ENCODE data around the gene CD226. TPM values are rescaled to one million over a fixed set of nuclear protein-coding genes. Genes with fewer than 3 reads are reported as not detected.
"Not testable (repeated sequence)": the region's sequence is repeated elsewhere in the genome, so short reads cannot be mapped to it uniquely, and the experiment has no call there.

Gene CD226
- total RNA-seq, 1 donor from 2014 or later, result 5.8 TPM

DNA sequence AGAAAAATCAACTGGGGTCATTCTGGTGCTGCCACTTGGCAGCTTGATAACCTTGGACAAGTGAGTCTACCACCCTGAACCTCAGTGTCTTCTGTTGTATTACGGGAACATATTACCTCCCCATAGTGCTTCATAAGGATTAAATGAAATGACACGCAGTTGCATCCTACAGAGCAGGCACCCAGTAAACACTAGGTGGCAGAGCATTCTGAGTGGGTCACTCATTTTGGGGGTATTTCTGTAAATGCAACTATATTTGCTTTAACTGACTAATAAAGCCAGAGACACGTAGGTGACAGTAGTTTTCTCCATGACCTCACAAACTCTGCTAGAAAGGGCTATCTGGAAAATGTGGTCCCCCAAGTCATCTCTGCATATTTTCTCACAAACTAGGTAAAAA lies 4.7 kb downstream of the CD226 start:
- Histone ChIP-seq H3K36me3 (no peaks in the 10 kb centered on the region), H3K4me3 (no peak overlapping the region), H3K27ac (no peak overlapping the region), H3K4me1 (no peaks in the 10 kb centered on the region), H3K27me3 (no peaks in the 10 kb centered on the region), H3K9me3 (no peaks in the 10 kb centered on the region)
- intact Hi-C loops (cut with DNase I), result no loop called here
- DNase-seq (no peak), ATAC-seq (no peak)
- TF ChIP-seq, protein P1, sequence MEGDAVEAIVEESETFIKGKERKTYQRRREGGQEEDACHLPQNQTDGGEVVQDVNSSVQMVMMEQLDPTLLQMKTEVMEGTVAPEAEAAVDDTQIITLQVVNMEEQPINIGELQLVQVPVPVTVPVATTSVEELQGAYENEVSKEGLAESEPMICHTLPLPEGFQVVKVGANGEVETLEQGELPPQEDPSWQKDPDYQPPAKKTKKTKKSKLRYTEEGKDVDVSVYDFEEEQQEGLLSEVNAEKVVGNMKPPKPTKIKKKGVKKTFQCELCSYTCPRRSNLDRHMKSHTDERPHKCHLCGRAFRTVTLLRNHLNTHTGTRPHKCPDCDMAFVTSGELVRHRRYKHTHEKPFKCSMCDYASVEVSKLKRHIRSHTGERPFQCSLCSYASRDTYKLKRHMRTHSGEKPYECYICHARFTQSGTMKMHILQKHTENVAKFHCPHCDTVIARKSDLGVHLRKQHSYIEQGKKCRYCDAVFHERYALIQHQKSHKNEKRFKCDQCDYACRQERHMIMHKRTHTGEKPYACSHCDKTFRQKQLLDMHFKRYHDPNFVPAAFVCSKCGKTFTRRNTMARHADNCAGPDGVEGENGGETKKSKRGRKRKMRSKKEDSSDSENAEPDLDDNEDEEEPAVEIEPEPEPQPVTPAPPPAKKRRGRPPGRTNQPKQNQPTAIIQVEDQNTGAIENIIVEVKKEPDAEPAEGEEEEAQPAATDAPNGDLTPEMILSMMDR (IDR thresholded peaks at IDR 0.05), result no peak

GRCh38 chr18:69941183-69941582 lies 6.5 kb downstream of the CD226 start:
- intact Hi-C loops (cut with DNase I), result no loop called here
- no peak overlapping the region for H3K4me3 ChIP-seq
- ATAC-seq, result no peak
- no peaks in the 10 kb centered on the region for H3K36me3 ChIP-seq
- H3K27me3 ChIP-seq, result no peaks in the 10 kb centered on the region
- no peak for DNase-seq
- TF ChIP-seq, protein P1 (IDR thresholded peaks at IDR 0.05), result no peak
- no peaks in the 10 kb centered on the region for H3K9me3 ChIP-seq
- H3K27ac ChIP-seq, result no peak overlapping the region
- no peaks in the 10 kb centered on the region for H3K4me1 ChIP-seq

GRCh38 chr18:69939812-69940211 lies 7.9 kb downstream of the CD226 start:
- H3K27ac ChIP-seq; H3K4me1 ChIP-seq; H3K36me3 ChIP-seq; ATAC-seq; H3K9me3 ChIP-seq; DNase-seq; intact Hi-C loops (cut with DNase I); H3K27me3 ChIP-seq; H3K4me3 ChIP-seq: not testable (repeated sequence)

DNA sequence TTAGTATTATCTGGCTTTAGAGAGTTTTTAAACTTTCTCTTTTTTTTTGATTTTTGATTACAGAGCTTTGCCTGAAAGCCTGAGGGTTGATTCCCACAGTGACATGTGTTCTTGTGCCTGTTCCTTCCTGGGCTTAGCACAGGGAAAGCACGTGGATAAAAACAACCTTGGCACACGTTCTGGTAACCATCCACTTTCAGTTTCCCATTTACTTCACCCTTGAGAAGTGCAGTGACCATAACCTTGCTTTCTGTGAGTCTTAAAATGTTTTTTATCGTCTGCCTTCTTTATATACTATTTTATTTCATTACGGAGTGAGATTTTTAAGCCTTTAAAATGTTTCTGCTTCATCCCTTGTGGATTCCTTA lies 11.5 kb downstream of the CD226 start:
- ATAC-seq, result no peak
- intact Hi-C loops (cut with DNase I), result no loop called here

GRCh38 chr18:69935319-69936190 lies 12.1 kb downstream of the CD226 start:
- Histone ChIP-seq H3K4me3 (peak overlapping the region; percentile 5), H3K9me3 (no peaks in the 10 kb centered on the region), H3K27ac (no peak overlapping the region), H3K4me1 (no peaks in the 10 kb centered on the region), H3K36me3 (no peaks in the 10 kb centered on the region), H3K27me3 (no peaks in the 10 kb centered on the region)
- ATAC-seq (peak; percentile 83), DNase-seq (no peak)
- intact Hi-C loops (cut with DNase I), result no loop called here
- TF ChIP-seq, protein P1 (IDR thresholded peaks at IDR 0.05), result no peak

More for the DNA sequence above, 11.5 kb downstream of the CD226 start:
- TF ChIP-seq, protein P1 (IDR thresholded peaks at IDR 0.05), result no peak
- Histone ChIP-seq H3K4me1 (no peaks in the 10 kb centered on the region), H3K27ac (no peak overlapping the region), H3K4me3 (no peak overlapping the region), H3K27me3 (no peaks in the 10 kb centered on the region), H3K9me3 (no peaks in the 10 kb centered on the region), H3K36me3 (no peaks in the 10 kb centered on the region)
- no peak for DNase-seq

DNA sequence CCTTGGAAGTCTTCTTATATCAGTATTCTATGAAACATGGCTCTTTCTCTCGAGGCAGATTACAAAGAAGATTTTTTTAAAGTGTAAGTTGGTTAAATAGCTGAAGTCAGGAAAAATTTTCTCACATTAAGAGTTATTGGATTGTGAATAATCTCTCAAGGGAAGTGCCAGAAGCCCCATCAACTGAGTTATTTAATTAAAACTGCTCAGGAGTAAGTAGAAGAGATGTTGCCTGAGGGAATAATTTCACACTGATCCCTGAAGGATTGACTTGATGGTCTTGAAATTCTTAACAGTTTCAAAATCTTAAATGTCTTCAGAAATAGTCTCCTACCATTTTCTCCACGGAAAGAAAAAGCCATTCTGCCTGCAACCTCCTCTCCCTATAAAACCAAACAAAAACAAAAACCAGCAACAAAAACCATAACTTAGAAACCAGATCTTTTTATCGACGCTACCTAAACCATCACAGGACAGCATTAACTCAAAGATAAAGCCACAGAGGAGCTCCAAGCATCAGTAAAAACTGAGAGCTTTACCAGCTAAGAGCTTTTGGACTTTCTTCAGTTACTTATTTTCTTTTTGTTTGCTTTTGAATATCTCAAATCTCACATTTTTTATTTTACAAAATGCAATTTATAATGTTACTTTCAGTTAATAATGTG lies 12.9 kb downstream of the CD226 start:
- ATAC-seq (no peak), DNase-seq (no peak)

More for the DNA sequence above, 12.9 kb downstream of the CD226 start:
- Histone ChIP-seq H3K4me3 (no peak overlapping the region), H3K4me1 (no peaks in the 10 kb centered on the region), H3K36me3 (no peaks in the 10 kb centered on the region), H3K9me3 (no peaks in the 10 kb centered on the region), H3K27ac (no peak overlapping the region), H3K27me3 (no peaks in the 10 kb centered on the region)
- TF ChIP-seq, protein P1 (IDR thresholded peaks at IDR 0.05), result no peak
- intact Hi-C loops (cut with DNase I), result no loop called here

All from upper lobe of right lung (tissue), 1 donor.